Mononuclear cell (primary cell): Measurements from ENCODE around the gene EFNA5. TPM values are rescaled to one million over a fixed set of nuclear protein-coding genes. Genes with fewer than 3 reads are reported as not detected.

Experiments
- H3K27me3 ChIP-seq: 2 replicates; pipeline ENCODE4 v1.6.0; 2011; ENCODE audit warnings: low read length, control low read depth; ENCODE audit not compliant: insufficient read depth
- H3K4me1 ChIP-seq: 2 replicates; pipeline ENCODE4 v1.5.1; 2011; ENCODE audit warnings: mild to moderate bottlenecking, low read length, control low read depth; ENCODE audit not compliant: insufficient read depth
- H3K4me3 ChIP-seq: 2 replicates; pipeline ENCODE4 v1.5.1; 2011; ENCODE audit warnings: mild to moderate bottlenecking, low read length, moderate library complexity
- H3K9me3 ChIP-seq: 2 replicates; pipeline ENCODE4 v1.5.1; 2011; ENCODE audit warnings: low read depth, mild to moderate bottlenecking, control low read depth, low read length
- total RNA-seq: library from RNA; depleted of rRNA; stranded (reverse); fragments of >200 nt; gene quantifications from one replicate; pipeline ENCODE4 v1.2.3, GENCODE V29; 2012

EFNA5 gene
- total RNA-seq, 1 donor = 0.84 TPM

DNA sequence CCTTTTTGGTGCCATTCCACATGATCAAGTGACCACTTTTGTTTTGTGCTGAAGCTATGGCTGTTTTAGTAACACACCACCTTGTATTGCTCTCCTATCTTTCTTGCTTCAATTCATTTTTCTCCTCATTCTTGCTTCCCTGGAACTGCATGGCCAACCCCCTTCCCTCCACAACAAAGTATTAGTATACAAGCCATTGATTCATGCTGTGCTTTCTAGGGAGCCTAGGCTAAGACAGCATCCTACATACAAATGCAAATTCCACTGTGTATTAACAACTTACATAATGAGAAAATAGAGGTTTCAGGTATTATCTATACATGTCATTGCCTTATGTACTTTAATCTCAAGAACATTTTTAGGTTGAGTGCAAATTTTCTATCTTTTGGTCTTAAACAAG, 141.1 kb downstream of the EFNA5 start:
- no peaks in the 10 kb centered on the region for H3K4me1 ChIP-seq
- no peaks in the 10 kb centered on the region for H3K27me3 ChIP-seq
- no peak overlapping the region for H3K4me3 ChIP-seq
- H3K9me3 ChIP-seq = no peaks in the 10 kb centered on the region

DNA sequence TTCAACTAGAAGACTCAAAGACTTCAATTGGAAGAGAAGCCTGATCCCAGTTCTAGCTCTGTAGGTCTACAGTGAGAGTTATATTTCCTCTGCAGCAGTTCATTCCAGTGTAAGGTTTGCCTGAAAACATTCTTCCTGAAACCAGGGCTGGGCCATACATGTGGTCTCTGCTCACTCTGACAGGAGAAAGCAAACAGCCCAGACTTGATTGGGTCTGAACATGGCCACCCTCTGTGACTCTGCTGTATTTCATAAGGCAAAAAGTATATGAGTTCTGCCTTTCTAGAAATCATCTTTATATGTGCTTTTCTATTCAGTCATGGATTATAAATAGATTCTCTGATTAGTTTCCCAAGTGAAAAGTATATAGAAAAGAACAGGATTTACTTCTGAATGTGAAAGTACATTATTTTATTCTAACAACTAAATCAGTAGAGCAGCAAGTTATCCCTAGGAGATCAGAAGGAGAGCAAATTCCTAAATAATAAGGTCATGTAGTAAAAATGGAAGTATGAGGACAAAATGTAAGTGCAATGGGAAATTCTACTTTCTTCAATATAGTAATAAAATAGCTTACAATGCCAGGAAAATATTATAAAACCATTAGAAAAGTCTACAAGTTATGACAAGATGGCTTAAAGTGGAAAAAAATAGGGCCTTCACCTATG, 144.3 kb downstream of the EFNA5 start:
- H3K27me3 ChIP-seq = no peaks in the 10 kb centered on the region
- H3K4me1 ChIP-seq = no peaks in the 10 kb centered on the region
- H3K9me3 ChIP-seq = no peaks in the 10 kb centered on the region
- H3K4me3 ChIP-seq = no peak overlapping the region

DNA sequence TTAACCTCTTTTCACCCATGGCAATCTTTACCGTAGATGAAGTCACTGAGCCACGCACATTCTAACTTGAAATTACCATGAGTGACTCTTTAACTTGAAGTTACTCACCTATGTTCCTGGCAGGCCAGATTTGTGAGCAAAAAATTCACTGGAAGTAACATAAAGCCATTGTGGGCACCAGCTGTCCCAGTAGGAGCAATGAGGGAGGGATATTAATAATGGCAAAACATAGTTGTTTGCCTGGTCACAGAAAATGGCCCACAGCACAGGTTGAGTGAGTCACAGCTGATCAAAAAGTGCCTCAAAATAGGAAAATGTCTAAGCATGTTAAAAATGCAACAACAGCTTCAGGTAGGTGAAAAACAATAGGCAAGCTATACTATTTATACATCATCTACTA, 146.6 kb downstream of the EFNA5 start:
- Histone ChIP-seq H3K27me3 (no peaks in the 10 kb centered on the region), H3K4me3 (no peak overlapping the region), H3K9me3 (no peaks in the 10 kb centered on the region), H3K4me1 (no peaks in the 10 kb centered on the region)

DNA sequence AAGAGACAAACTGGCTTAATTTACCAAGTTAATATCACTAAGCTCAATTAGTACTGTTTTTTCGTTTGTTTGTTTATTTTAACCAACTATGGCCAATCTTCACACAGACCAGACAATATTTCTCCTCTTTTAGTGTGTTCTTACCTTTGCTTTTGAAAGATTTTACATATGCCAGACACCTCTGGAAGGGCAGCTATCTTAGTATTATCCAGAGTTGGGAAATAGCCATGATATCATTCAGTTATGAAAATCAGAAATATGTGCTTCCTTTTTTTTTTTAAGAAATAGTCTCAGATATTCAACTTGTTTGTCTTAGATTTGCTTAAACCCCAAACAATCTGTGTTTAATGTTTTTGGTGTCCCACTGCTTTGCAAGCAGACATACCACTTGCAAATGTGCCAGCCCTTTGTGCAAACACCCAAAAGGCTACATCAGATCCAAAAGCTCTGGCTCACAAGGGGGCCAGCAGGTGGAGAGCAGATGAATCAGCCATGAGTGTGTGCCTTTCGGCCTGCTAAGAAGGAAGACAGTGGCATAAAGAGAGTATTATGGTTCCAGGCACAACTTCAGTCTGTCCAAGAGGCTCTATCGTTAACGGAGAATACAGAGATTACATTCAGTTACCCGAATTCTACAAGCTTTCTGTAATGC, 147.6 kb downstream of the EFNA5 start:
- Histone ChIP-seq H3K27me3 (no peaks in the 10 kb centered on the region), H3K4me1 (no peaks in the 10 kb centered on the region), H3K4me3 (no peak overlapping the region), H3K9me3 (no peaks in the 10 kb centered on the region)

DNA sequence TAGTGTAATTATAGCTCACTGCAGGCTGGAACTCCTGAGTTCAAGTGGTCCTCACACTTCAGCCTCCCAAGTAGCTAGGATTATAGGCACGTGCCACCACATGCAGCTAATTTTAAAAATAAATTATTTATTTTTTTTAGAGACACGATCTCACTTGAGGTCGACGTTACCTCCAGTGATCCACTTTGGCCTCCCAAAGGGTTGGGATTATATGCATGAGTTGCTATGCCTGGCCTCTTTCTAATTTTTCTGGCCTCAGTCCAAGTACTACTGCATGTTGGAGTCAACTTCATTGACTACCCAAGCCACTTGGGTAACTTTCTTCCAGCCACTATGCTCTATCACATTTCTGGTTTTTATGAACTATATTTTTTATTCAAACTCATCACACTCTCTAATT, 148.3 kb downstream of the EFNA5 start:
- no peaks in the 10 kb centered on the region for H3K4me1 ChIP-seq
- H3K27me3 ChIP-seq = no peaks in the 10 kb centered on the region
- no peaks in the 10 kb centered on the region for H3K9me3 ChIP-seq
- H3K4me3 ChIP-seq = no peak overlapping the region

DNA sequence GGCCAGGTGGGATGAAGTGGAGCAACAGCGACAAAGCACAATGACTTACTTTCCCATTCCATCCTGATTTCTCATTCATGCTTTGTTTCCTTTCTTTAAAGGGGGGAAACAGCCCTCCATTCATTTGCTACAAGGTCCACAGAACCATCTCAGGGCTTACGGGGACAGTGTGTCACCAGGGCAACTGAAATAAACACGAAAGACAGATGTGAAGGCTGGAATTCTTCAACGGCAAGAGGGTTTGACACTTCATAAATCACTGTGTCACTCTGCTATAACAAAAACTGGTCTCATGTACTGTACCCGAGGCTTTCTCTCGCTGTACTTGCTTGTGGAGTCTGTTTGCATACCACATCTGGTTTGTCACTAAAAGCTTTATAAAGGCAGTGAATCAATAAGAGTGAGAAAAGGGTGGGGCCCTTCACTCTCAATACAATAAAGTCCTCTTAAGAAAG, 150.8 kb downstream of the EFNA5 start:
- Histone ChIP-seq H3K4me3 (no peak overlapping the region), H3K4me1 (no peaks in the 10 kb centered on the region), H3K27me3 (no peaks in the 10 kb centered on the region), H3K9me3 (no peaks in the 10 kb centered on the region)

DNA sequence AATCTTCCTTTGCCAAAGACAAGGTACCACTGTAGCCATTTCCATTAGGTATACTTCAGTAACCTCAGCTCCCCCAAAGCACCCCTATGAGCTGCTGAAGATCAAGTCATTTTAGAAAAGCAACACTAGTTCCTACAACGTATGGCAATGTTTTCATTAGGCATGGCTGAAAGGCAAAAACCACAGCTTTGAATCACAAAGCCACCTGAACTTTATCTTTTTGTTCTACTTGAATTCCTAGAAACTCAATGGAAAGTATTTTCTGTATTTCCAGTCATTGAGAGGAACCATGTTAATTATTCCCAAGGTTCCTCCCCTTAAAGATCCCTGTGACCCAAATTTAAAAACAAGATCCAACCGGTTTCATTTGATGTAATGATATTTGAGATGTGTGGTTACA, 152.1 kb downstream of the EFNA5 start:
- Histone ChIP-seq H3K4me1 (no peaks in the 10 kb centered on the region), H3K27me3 (no peaks in the 10 kb centered on the region), H3K4me3 (no peak overlapping the region), H3K9me3 (no peaks in the 10 kb centered on the region)

DNA sequence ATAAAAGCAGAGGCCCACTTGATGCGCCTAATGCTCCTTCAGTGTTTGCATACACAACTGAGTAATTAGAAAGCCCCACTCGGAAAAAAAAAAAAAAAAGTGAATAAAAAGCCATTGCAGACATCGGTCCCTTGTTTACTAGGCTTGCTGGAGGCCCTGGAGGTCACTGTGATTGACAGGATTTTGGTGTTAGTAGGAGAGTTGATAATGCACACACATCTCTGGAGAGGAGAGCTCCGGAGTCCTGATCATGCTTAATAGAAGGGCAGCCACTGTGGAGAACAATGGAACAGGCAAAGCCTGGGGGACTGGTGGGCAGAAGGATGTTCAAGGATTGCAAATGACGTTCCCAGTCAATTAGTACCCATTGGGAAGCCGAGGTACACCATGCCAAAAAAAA, 152.5 kb downstream of the EFNA5 start:
- no peaks in the 10 kb centered on the region for H3K27me3 ChIP-seq
- no peak overlapping the region for H3K4me3 ChIP-seq
- H3K4me1 ChIP-seq = no peaks in the 10 kb centered on the region
- no peaks in the 10 kb centered on the region for H3K9me3 ChIP-seq

DNA sequence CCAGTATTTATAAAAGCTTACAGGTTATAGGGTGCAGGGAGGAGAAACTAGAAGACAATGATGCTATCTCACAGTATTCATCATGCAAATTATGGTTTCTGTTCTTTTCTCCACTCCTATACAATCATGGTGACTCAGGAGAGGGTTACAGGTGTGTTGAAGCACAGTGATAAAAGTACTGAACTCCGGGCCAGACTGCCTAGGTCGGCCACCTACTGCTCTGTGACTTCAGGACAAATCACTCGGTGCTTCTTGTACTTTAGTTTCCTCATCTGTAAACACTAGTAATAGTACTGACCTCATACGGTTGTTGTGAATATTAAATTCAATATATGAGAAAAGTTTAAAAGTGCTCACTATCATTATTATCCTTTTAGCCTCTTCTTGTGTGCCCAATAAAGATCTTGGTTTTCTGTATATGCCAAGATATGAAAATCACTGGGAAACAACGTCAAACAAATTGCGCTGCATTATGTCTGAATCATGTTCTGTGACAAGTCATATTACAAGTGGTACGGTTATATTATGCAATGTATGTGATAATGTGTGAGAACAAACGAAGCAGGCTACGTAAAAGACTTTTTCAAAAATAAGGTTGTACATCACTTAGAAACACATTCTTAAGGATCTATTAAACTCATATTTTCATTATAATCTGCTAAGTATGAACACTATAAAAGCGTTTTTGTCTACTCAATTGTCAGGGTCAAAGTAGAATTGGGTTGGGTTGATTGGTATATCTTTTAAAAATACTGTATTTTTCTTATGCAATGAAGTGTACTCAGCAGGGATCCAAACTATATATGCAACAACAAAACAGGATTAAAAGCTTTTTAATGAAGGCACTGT, 153.3 kb downstream of the EFNA5 start:
- no peaks in the 10 kb centered on the region for H3K4me1 ChIP-seq
- no peak overlapping the region for H3K4me3 ChIP-seq
- no peaks in the 10 kb centered on the region for H3K27me3 ChIP-seq

DNA sequence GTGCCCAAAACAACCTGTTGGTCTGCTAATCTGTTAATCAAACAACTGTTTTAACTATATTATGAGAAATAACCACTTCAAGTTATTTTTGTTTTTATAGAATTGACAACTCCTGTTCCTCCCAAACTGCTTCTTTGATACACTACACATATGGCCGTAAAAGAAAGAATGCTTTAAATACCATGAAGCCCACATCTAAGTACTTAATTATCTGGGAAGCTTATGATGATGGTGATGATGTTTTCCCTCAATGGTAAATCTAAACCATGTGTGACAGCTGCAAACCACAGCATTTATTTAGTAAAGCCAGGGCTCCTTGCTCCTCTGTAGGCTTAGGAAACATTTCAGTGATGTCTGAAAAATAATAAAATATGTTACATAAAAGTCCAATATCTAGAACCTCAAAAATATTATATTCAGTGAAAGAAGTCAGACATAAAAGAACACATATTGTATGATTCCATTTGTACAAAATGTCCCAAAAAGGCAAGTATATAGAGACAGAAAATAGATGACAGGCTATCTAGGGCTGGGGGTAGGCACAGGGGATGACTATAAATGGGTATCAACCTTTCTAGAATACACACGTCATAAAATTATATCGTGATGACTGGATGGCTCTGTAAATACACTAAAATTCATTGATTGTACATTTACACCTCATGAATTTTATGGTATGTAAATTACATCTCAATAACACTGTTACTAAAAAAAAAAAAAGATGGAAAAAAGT, 154.1 kb downstream of the EFNA5 start:
- no peaks in the 10 kb centered on the region for H3K4me1 ChIP-seq
- no peaks in the 10 kb centered on the region for H3K9me3 ChIP-seq
- no peak overlapping the region for H3K4me3 ChIP-seq
- H3K27me3 ChIP-seq = no peaks in the 10 kb centered on the region

More for the DNA sequence above, 153.3 kb downstream of the EFNA5 start:
- H3K9me3 ChIP-seq = no peaks in the 10 kb centered on the region

DNA sequence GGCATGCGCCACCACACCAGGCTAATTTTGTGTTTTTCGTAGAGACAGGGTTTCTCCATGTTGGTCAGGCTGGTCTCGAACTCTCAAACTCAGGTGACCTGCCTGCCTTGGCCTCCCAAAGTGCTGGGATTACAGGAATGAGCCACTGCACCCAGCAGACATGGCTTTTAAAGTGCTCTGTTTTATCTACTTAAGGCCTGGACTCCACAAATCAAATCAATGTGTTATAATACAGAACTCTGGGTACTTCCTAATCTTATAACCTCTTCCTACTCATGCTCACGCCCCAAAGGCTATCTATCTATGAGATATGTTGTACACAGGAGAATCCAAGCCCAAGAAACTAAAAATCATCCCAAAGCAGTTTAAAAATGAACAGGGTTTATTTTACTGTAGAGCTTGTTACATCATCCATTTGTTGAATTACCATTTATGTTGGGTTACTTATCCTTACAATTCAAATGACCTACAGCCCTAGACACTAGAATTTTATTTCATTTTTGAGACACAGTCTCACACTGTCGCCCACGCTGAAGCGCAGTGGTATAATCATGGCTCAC, 155.1 kb downstream of the EFNA5 start:
- no peaks in the 10 kb centered on the region for H3K27me3 ChIP-seq
- H3K4me1 ChIP-seq = no peaks in the 10 kb centered on the region
- H3K4me3 ChIP-seq = no peak overlapping the region
- H3K9me3 ChIP-seq = no peaks in the 10 kb centered on the region

DNA sequence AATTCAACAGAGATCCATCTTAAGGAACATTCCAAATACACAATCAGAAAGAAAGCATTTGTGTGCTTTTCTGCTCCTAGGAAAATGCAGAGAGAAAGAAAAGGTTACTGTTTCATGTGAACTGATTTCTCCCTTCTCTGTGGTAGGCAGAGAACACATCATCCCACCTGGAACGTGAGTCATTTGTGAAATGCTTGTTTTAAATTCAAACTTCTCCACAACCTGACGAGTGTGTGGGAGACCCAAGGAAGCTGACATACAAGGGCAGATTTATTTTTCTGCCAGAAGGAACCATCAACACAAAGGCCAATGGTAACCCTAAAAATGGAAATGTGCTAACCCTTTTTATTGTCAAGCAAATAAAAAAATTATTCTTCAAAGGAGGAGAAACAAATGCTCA, 156.4 kb downstream of the EFNA5 start:
- H3K4me3 ChIP-seq = no peak overlapping the region

DNA sequence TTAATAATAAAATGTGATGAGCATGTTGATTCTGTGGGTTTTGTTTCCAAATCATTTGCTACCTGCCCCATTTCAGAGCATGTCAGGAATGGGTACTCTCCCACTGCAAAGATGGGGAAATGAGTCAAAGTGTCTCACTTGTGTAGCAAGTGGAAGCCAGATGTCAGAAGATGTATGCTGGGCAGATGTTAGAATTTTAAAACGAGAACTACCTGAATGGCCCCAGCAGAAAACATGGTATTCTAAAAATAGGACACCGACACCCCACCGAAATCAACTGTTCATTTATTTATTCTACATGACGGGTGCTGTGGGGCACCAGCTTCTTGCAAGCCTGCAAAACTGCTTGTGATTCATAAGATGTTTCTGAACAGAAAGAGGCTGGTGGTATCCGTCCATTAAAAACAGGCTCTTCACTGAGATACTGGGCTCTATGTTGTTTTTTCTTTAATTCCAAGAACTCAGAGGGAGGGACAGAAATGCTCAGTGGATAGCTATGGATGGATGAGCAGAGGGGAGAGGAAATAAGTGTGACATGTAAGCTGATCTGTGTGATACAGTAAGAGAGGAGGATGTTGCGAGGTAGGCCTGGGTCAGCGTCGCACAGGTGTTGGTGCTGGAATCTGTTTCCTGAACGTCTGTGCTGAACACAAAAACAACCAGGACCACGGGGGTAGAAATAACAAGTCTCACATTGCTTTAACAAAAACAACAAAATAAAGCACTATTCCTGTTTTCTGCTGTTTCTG, 157.2 kb downstream of the EFNA5 start:
- H3K4me3 ChIP-seq = no peak overlapping the region
- H3K27me3 ChIP-seq = no peaks in the 10 kb centered on the region
- no peaks in the 10 kb centered on the region for H3K9me3 ChIP-seq
- H3K4me1 ChIP-seq = no peaks in the 10 kb centered on the region

More for the DNA sequence above, 156.4 kb downstream of the EFNA5 start:
- Histone ChIP-seq H3K9me3 (no peaks in the 10 kb centered on the region), H3K27me3 (no peaks in the 10 kb centered on the region), H3K4me1 (no peaks in the 10 kb centered on the region)

DNA sequence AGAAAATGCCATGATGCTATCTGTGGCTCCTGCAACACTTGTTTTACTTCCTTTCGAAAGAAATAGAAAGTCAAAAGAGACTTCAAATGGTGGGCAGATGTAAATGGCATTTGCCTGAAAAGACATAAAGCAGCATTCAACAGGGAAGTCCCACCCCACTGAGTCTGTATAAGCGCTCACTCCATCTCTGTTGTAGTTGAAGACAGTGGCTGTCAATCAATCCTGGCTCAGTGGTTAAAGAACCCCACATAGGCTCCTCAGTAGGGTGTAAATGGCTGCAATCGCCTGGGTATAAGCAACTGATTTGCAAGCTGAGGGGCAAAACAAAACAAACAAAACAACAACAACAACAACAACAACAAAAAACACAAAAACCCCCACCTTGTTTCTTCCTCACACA, 158.7 kb downstream of the EFNA5 start:
- Histone ChIP-seq H3K4me1 (no peaks in the 10 kb centered on the region), H3K27me3 (no peaks in the 10 kb centered on the region), H3K9me3 (no peaks in the 10 kb centered on the region), H3K4me3 (no peak overlapping the region)
